ENCODE data around the gene UBAP2L.

The UBAP2L gene, protein sequence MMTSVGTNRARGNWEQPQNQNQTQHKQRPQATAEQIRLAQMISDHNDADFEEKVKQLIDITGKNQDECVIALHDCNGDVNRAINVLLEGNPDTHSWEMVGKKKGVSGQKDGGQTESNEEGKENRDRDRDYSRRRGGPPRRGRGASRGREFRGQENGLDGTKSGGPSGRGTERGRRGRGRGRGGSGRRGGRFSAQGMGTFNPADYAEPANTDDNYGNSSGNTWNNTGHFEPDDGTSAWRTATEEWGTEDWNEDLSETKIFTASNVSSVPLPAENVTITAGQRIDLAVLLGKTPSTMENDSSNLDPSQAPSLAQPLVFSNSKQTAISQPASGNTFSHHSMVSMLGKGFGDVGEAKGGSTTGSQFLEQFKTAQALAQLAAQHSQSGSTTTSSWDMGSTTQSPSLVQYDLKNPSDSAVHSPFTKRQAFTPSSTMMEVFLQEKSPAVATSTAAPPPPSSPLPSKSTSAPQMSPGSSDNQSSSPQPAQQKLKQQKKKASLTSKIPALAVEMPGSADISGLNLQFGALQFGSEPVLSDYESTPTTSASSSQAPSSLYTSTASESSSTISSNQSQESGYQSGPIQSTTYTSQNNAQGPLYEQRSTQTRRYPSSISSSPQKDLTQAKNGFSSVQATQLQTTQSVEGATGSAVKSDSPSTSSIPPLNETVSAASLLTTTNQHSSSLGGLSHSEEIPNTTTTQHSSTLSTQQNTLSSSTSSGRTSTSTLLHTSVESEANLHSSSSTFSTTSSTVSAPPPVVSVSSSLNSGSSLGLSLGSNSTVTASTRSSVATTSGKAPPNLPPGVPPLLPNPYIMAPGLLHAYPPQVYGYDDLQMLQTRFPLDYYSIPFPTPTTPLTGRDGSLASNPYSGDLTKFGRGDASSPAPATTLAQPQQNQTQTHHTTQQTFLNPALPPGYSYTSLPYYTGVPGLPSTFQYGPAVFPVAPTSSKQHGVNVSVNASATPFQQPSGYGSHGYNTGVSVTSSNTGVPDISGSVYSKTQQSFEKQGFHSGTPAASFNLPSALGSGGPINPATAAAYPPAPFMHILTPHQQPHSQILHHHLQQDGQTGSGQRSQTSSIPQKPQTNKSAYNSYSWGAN

DNA sequence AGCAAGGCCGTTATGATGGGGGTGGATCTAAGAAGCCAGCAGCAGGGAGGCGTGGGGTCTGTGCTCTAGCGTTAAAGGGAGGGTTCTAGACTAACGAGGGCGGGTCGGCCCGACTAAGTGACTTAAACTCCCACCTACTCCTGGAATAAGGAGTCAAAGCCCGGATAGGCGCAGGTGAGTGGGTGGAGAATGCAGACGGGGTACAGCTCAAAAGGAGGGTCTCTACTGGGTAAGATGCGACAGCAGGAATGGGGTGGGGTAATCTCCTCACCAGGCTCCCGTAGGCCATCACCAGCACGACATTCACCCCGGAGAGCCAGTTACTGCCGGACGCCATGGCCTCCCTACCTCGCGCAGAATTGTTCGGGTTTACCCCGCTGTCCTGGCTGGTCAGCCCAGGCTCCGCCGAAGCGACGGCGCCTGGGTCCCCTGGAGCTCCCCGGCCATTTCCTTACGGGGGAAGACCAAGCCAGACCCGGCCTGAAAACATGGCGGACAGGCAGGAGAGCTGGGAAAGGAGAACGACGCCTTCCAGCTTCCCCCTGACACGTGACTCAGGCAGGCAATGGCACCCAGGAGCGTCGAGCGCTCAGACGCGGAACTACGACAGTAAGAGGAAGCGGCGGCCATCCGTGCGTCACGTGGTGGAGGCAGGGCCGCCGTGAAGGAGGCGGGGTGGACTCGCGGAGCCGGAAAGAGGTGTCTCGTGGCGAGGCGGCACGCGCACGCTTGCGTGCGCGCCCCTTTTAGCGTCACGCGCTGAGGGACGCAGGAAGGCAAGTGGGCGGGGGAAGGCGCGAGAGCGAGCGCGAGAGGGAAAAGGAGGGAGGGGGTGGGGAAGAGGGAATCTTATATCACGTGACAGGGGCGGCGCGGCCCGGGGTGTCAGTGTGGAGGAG is at the start of gene UBAP2L:
Gene UBAP2L (plus strand): TSS at position 885 of the 899 bp plus-strand sequence. CDS start 4,169 bp downstream, outside the sequence.
- Mint-ChIP-seq H3K9me3 (peaks cover 5% of the 10 kb centered on the region), H3K36me3 (ENCODE audit: low read depth) (peaks cover 52% of the 10 kb centered on the region), H3K4me3 (peak within 1 kb of the TSS; percentile 96), H3K4me1 (ENCODE audit: low read depth) (peaks cover 51% of the 10 kb centered on the region), H3K27me3 (ENCODE audit: low read depth) (no peaks in the 10 kb centered on the region), H3K27ac (peak within 1 kb of the TSS; percentile 98)

DNA sequence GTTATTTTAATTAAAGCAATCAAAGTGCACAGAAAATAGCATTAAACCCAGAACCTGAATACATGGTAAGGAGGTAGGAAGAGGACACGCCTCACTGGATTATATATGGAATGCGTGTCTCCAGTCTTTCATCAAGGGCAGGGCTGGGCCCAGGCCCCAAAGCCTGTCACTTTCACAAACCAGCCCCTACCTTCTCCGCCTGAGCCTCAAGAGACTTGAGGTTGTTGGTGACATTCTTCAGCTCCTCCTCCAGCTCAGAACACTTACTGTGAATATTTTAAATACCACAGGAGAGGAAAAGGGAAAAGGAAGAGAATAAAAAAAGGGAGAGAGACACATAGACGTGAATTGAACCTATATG is 49.6 kb upstream of the UBAP2L start:
- Mint-ChIP-seq H3K4me3 (no peak overlapping the region), H3K4me1 (ENCODE audit: low read depth) (peaks cover 36% of the 10 kb centered on the region), H3K9me3 (no peaks in the 10 kb centered on the region), H3K27ac (peak overlapping the region; percentile 60), H3K27me3 (ENCODE audit: low read depth) (no peaks in the 10 kb centered on the region), H3K36me3 (ENCODE audit: low read depth) (peaks cover 58% of the 10 kb centered on the region)

DNA sequence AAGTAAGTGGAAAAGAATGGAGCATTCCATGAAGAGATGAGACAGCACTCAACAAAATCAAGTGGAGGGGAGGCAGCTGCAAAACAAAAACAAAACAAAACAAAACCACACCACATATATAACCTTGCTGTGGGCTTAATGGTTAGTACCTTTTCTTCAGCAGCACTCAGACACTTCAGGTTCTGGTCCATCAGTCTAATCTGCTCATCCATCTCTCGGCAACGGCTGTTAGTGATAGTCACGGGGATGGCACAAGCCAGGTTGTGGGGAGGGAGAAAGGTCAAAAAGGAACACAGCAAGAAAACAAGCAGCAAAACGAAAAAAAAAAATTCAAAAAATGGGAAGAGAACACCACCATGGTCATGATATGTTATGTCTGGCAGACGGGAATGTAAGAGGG is 48.9 kb upstream of the UBAP2L start:
- no peaks in the 10 kb centered on the region for H3K9me3 Mint-ChIP-seq
- H3K4me1 Mint-ChIP-seq (ENCODE audit: low read depth) = peaks cover 40% of the 10 kb centered on the region
- H3K36me3 Mint-ChIP-seq (ENCODE audit: low read depth) = peaks cover 59% of the 10 kb centered on the region
- H3K4me3 Mint-ChIP-seq = no peak overlapping the region
- H3K27ac Mint-ChIP-seq = no peak overlapping the region
- no peaks in the 10 kb centered on the region for H3K27me3 Mint-ChIP-seq (ENCODE audit: low read depth)

DNA sequence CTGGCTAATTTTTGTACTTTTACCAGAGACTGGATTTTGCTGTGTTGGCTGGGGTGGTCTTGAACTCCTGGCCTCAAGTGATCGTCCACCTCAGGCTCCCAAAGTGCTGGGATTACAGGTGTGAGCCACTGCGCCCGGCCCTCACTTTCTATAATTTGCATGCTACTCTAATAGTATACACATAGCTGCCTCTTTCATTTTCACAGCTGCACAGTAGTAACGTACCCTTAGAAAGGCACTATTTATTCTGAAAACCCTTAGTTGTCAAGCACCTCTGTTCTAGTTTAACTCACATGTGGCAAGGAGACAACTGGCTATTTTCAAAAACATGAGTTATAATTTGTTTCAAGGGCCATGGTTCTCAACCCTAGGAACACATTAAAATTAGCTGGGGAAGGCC is 46.1 kb upstream of the UBAP2L start:
- Mint-ChIP-seq H3K27me3 (ENCODE audit: low read depth) (no peaks in the 10 kb centered on the region), H3K36me3 (ENCODE audit: low read depth) (peaks cover 63% of the 10 kb centered on the region), H3K4me3 (no peak overlapping the region), H3K27ac (no peak overlapping the region), H3K9me3 (no peaks in the 10 kb centered on the region), H3K4me1 (ENCODE audit: low read depth) (peaks cover 62% of the 10 kb centered on the region)

DNA sequence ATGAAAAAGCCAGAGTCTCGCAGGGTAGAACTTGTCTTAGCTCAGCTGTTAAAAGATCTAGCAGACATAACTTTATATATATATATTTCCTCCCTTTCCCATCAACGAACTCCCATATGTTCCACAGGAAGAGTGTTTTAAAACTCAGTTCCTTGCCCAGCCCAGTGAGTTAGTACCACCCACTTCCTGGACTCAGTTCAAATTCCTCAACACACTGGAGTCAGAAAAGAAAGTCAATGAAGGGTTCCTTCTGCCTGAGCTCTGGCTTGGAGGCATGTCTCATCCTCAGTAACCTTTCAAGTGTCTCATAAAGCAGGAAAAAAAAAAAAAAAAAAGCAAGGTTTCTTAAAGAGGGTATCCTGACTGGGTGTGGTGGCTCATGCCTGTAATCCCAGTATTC is 44.4 kb upstream of the UBAP2L start:
- Mint-ChIP-seq H3K4me3 (peak overlapping the region; percentile 25), H3K4me1 (ENCODE audit: low read depth) (peaks cover 66% of the 10 kb centered on the region), H3K27ac (peak overlapping the region; percentile 23), H3K27me3 (ENCODE audit: low read depth) (no peaks in the 10 kb centered on the region), H3K36me3 (ENCODE audit: low read depth) (peaks cover 60% of the 10 kb centered on the region), H3K9me3 (no peaks in the 10 kb centered on the region)

DNA sequence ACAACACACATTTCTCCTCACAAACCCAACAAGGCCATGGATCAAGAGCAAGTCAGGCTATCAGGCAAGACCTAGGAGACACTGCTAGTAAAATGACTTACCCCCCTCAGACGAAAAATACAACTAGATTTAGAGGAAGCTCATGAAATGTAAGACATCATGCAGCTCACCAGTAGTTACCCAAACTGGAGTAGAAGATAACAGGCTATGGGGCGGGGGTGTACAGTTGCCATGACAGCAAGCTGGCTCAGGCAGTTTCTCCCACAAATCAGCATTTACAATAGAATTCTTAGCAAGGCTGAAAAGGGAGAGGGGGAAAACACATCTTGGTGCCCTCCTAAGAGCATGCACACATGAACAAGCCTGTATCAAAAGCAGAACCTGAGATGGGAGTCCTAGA is 42.7 kb upstream of the UBAP2L start:
- Mint-ChIP-seq H3K4me1 (ENCODE audit: low read depth) (peaks cover 58% of the 10 kb centered on the region), H3K27me3 (ENCODE audit: low read depth) (no peaks in the 10 kb centered on the region), H3K9me3 (no peaks in the 10 kb centered on the region), H3K36me3 (ENCODE audit: low read depth) (peaks cover 56% of the 10 kb centered on the region), H3K4me3 (peak overlapping the region; percentile 53), H3K27ac (peak overlapping the region; percentile 43)

DNA sequence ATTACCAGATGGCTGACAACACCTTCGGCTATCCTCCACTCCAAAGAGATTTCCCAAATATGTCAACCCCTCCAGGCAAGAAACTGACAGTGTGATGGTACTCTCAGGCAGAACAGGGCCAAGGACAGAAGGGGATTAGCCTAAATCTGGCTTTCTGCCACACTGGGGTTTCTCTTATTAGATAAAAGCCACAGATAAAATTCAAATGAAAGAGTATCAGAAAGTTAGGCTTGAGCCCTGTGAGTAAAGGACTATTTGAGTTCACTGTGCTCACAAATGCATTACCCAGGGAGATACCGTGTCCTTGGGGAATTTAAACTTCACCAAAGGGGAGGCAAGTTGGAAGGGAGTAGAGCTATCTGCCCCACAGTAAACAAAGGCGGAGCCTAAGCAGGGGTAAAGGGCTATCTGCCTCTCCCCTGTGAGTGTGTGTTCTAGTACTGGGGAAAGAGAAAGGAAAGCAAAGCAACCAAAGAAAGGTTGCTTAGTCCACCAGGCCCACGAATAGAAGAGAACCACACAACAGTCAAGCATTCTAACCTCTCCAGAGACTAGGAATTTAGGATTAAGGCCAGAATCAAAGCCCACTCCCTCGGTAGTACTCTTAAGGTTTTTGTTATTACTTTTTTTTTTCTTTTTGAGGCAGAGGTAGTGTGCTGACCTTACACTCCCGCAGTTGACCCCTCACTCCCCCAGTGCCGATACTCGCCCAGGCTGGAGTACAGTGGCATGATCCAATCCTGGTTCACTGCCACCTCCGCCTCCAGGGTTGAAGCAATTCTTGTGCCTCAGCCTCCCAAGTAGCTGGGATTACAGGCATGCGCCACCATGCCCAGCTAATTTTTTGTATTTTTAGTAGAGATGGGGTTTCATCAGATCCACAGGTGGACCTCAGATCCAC is 41.6 kb upstream of the UBAP2L start:
- peak overlapping the region; percentile 78 for H3K27ac Mint-ChIP-seq
- peaks cover 60% of the 10 kb centered on the region for H3K4me1 Mint-ChIP-seq (ENCODE audit: low read depth)
- H3K27me3 Mint-ChIP-seq (ENCODE audit: low read depth) = no peaks in the 10 kb centered on the region
- H3K9me3 Mint-ChIP-seq = no peaks in the 10 kb centered on the region
- peak overlapping the region; percentile 84 for H3K4me3 Mint-ChIP-seq
- H3K36me3 Mint-ChIP-seq (ENCODE audit: low read depth) = peaks cover 58% of the 10 kb centered on the region

DNA sequence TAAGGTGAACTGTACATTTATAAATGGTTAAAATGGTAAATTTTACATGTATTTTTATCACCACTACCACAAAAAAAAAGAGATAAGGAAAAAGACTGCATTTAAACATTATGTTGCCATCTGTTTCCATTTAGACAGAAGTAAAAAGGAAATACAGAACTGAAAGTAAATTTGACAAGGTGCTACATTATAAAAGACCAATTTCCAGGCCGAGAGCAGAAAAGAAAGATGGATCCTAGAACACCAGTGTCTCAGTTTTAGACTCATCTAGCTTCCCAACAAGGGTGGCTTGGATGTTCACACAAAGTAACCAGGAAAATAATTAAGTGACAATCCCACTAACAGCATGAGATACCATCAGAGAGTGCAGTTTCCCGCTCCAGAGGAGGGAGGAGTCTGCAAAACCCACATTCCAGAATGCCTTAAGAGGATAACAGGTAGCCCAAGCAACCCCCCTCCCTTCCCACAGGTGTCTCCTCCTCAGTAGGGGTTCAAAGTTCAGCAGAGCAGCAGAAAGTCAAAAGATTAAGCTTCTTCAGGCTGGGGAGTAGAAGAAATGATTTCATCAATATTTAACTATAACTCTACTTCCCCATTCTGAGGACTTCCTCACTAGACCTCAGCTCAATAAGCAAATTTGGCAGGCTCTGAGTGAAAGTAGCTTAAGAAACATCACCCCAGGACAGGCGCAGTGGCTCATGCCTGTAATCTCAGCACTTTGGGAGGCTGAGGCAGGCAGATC is 40.6 kb upstream of the UBAP2L start:
- H3K27me3 Mint-ChIP-seq (ENCODE audit: low read depth) = no peaks in the 10 kb centered on the region
- peak overlapping the region; percentile 78 for H3K27ac Mint-ChIP-seq
- H3K4me3 Mint-ChIP-seq = peak overlapping the region; percentile 84
- no peaks in the 10 kb centered on the region for H3K9me3 Mint-ChIP-seq
- peaks cover 57% of the 10 kb centered on the region for H3K36me3 Mint-ChIP-seq (ENCODE audit: low read depth)
- H3K4me1 Mint-ChIP-seq (ENCODE audit: low read depth) = peaks cover 60% of the 10 kb centered on the region

DNA sequence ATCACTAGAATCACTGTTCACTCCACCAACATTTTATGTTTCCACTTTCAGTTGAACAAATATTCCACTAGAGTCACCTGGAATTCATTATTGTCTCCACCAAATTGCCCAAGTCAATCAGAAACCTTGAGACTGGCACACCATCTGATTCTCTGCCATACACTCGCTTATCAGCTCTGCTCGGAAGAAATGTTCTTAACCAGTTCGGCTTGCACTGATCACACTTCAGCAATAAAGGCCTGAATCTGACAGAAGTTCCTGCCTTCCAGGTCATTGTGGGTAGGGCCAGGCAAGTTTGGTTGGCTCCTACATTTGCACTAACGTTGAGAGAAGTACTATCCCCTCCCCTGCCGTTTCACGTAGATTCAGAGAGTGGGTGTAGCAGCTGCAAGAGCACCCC is 38.8 kb upstream of the UBAP2L start:
- Mint-ChIP-seq H3K9me3 (no peaks in the 10 kb centered on the region), H3K4me1 (ENCODE audit: low read depth) (peaks cover 55% of the 10 kb centered on the region), H3K36me3 (ENCODE audit: low read depth) (peaks cover 47% of the 10 kb centered on the region), H3K27me3 (ENCODE audit: low read depth) (no peaks in the 10 kb centered on the region), H3K4me3 (peak overlapping the region; percentile 99), H3K27ac (peak overlapping the region; percentile 99)

DNA sequence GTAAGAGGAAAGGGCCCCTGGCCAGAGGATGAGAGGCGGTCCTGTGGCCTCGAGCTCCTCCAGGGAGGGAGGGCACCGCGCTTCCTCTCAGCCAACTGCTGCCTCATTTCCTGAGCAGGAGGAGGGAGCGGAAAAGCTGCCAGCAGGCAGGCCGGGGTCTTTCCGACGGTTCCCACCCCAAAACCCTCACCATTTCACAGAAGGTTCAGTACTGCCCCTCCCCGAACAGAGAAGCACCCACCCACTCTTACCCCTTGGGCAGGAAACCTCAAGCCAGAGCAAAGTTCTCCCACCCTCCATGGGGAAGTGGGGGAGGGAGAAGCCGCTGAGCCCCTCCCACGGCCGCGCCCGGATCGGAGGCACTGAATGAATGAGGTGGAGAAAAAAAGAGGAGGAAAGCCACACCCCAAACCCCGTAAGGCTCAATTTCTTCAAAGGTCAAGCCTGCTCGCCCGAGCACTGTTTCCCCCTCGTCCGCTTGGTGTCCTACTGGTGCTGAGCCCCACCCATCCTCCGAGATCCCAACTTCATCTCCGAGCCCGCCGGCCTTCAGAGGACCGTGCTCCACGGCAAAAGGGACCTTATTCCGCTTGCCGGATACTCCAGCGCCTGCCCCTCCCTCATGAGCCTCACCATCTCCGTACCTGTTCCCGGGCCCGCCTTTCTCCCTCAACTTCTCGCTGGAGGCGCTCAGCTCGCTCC is 38.3 kb upstream of the UBAP2L start:
- H3K4me1 Mint-ChIP-seq (ENCODE audit: low read depth) = peaks cover 50% of the 10 kb centered on the region
- H3K9me3 Mint-ChIP-seq = no peaks in the 10 kb centered on the region
- H3K27ac Mint-ChIP-seq = peak overlapping the region; percentile 99
- H3K36me3 Mint-ChIP-seq (ENCODE audit: low read depth) = peaks cover 42% of the 10 kb centered on the region
- H3K4me3 Mint-ChIP-seq = peak overlapping the region; percentile 99
- H3K27me3 Mint-ChIP-seq (ENCODE audit: low read depth) = peaks cover under 1% of the 10 kb centered on the region

DNA sequence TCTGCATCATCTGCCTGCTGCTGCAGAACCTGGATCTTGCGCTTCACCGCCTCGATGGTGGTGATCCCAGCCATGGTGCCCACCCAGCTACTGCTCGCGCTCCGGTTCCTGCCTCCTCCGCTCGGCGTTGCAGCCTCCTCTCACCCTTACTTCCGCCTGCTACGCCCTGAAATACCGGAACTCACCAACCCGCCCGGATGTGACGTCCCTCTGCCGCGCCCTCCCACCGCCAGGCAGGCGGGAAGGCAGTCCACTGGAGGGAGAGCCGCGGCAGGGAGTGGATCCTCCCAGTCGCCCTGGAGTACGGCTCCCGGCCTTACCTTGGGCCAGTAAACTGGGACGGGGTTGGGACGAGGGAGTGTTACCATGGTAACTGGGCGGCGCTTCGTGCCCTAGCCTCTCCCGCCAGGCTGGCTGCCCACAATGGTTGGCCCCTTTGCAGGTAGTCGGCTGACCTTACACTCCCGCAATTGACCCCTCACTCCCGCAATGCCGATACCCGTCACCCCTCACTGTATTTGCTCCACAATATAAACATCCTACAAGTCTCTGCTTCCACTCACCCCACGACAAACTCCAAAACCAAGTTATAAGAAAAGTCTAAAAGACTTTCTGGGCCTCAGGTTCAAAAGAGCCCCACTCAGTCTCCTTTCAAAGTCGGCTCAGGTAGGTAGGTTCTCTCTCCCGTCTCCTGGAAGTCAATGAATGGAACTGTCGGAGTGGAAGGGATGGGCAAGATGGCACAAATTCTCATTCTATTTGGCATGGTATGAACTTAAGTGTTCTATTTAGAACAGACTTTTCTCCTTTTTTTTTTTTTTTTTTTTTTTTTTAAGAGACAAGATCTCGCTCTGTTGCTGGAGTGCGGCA is 37.5 kb upstream of the UBAP2L start:
- peaks cover 8% of the 10 kb centered on the region for H3K27me3 Mint-ChIP-seq (ENCODE audit: low read depth)
- peak overlapping the region; percentile 99 for H3K27ac Mint-ChIP-seq
- peak overlapping the region; percentile 99 for H3K4me3 Mint-ChIP-seq
- peaks cover 38% of the 10 kb centered on the region for H3K36me3 Mint-ChIP-seq (ENCODE audit: low read depth)
- H3K9me3 Mint-ChIP-seq = no peaks in the 10 kb centered on the region
- H3K4me1 Mint-ChIP-seq (ENCODE audit: low read depth) = peaks cover 42% of the 10 kb centered on the region

All from T-helper 1 cell treated with Interleukin-12 subunit alpha and Interleukin-12 subunit beta and Interleukin-4 antibody, amounts not matched to agents 30 μg/mL and 1 μg/mL, for 36 hours (primary cell).